PC-9 (cell line): Measurements from ENCODE around the gene SMIM14.

ENCODE experiments used
- EZH2 ChIP-seq: fragments of 200-600 bp; sonication (generic); IDR thresholded peaks from 2 replicates; pipeline ENCODE4 v1.8.0; 2017; ENCODE audit warnings: antibody characterized with exemption, low read depth
- TF ChIP-seq, protein P1 (sequence below): fragments of 200-600 bp; sonication (generic); conservative IDR thresholded peaks from 2 replicates; pipeline ENCODE4 v1.6.1; 2017; ENCODE audit warnings: mixed run types, antibody characterized with exemption, mild to moderate bottlenecking, moderate library complexity

DNA sequence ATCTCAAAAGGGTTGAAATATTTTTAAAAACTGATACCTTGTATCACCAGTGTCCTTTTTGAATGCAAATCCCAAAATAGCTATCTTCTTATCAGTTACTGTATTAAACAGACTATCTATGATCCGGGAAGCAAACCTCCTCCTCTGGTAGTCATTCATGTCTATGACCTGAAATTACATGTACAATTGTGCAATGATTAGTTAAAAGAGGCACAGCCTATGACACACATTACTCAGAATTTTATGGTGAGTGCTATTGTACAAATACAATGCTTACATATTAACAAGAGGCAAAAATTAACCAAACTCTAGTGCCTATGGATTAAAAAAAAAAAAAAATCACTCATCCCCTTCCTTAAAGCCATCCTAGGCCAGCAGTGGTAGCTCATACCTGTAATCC lies 133.1 kb downstream of the SMIM14 start:
- TF ChIP-seq, protein P1, sequence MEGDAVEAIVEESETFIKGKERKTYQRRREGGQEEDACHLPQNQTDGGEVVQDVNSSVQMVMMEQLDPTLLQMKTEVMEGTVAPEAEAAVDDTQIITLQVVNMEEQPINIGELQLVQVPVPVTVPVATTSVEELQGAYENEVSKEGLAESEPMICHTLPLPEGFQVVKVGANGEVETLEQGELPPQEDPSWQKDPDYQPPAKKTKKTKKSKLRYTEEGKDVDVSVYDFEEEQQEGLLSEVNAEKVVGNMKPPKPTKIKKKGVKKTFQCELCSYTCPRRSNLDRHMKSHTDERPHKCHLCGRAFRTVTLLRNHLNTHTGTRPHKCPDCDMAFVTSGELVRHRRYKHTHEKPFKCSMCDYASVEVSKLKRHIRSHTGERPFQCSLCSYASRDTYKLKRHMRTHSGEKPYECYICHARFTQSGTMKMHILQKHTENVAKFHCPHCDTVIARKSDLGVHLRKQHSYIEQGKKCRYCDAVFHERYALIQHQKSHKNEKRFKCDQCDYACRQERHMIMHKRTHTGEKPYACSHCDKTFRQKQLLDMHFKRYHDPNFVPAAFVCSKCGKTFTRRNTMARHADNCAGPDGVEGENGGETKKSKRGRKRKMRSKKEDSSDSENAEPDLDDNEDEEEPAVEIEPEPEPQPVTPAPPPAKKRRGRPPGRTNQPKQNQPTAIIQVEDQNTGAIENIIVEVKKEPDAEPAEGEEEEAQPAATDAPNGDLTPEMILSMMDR: no peak
- TF ChIP-seq EZH2: no peak
